ENCODE measurements around the gene PEX26.
"Not testable (repeated sequence)": the region's sequence is repeated elsewhere in the genome, so short reads cannot be mapped to it uniquely, and the experiment has no call there.

- not testable (repeated sequence) for TF ChIP-seq POLR2AphosphoS5 (IDR thresholded peaks at IDR 0.05; ENCODE audit: borderline replicate concordance, low read depth, low read length); EZH2 (IDR thresholded peaks at IDR 0.05)
These were observed 28.2 kb downstream of the PEX26 start for GRCh38 chr22:18105981-18106380.
